Measurements from ENCODE around the gene ANKRD30A. TPM values are rescaled to one million over a fixed set of nuclear protein-coding genes. Genes with fewer than 3 reads are reported as not detected.
"Not testable (repeated sequence)": the region's sequence is repeated elsewhere in the genome, so short reads cannot be mapped to it uniquely, and the experiment has no call there.

Gene ANKRD30A
- total and polyA plus RNA-seq, 10 donors, result not detected

DNA sequence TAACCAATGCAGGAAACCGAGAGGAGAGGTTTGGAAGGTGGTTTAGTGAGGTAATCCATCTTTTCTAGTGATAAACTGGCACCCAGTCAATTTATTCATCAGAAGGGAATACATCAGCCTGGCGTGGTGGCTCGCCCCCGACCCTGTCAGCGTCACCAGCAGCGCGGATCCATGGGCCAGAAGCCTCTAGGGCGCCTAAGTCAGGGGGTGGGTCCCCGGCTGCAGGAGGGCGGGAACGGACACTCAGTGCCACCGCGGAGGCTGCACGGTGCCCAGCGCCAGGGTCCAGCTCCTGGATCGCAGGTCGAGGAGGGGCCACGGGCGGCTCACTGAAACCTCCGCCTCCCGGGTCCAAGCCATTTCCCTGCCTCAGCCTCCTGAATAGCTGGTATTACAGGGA is 866 bp upstream of the ANKRD30A start:
- Histone ChIP-seq H3K4me1 (no peaks in the 10 kb centered on the region), H3K27ac (no peak overlapping the region), H3K36me3 (no peaks in the 10 kb centered on the region), H3K27me3 (replicated peaks in 1 of 7) (no peaks in the 10 kb centered on the region), H3K4me3 (no peak overlapping the region), H3K9me3 (peaks cover 0 to 50% (median 26%) of the 10 kb centered on the region in 8 donors)
- no peak for TF ChIP-seq POLR2A (IDR thresholded peaks at IDR 0.05)
- TF ChIP-seq POLR2AphosphoS5 (IDR thresholded peaks at IDR 0.05), result no peak
- TF ChIP-seq, protein P1, sequence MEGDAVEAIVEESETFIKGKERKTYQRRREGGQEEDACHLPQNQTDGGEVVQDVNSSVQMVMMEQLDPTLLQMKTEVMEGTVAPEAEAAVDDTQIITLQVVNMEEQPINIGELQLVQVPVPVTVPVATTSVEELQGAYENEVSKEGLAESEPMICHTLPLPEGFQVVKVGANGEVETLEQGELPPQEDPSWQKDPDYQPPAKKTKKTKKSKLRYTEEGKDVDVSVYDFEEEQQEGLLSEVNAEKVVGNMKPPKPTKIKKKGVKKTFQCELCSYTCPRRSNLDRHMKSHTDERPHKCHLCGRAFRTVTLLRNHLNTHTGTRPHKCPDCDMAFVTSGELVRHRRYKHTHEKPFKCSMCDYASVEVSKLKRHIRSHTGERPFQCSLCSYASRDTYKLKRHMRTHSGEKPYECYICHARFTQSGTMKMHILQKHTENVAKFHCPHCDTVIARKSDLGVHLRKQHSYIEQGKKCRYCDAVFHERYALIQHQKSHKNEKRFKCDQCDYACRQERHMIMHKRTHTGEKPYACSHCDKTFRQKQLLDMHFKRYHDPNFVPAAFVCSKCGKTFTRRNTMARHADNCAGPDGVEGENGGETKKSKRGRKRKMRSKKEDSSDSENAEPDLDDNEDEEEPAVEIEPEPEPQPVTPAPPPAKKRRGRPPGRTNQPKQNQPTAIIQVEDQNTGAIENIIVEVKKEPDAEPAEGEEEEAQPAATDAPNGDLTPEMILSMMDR (IDR thresholded peaks at IDR 0.05 in 8 of 11, conservative IDR thresholded peaks at IDR 0.05 in 3 of 11), result no peak
- intact Hi-C loops (cut with DNase I; ENCODE audit: low total_unique reads), result no loop called here
- 88 to 95% (median 94%) methylated on average over 20 to 21 of the region's 21 CpGs for WGBS, 5 donors
- DNase-seq, result no peak

DNA sequence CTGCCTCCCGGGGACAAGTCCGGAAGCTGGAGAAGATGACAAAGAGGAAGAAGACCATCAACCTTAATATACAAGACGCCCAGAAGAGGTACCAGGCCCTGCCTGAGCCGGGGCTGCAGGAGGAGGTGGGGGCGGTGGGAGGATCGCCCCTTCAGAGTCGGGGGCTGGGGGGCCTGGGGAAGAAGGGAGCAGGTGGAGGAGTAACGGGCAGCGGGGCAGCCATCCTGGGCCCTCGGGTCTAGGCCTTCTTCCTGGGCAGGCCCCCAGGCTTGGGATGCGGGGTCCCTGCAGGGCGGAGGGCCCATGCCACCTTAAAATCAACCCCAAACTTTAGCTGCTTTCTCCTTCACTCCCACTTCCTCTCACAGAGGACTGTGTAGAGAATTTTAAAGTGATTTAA is 523 bp downstream of the ANKRD30A start:
- intact Hi-C loops (cut with DNase I; ENCODE audit: low total_unique reads), result no loop called here
- Histone ChIP-seq H3K27ac (no peak overlapping the region), H3K36me3 (no peaks in the 10 kb centered on the region), H3K27me3 (replicated peaks in 1 of 7) (no peaks in the 10 kb centered on the region), H3K4me3 (no peak overlapping the region), H3K4me1 (no peaks in the 10 kb centered on the region), H3K9me3 (peaks cover 0 to 47% (median 24%) of the 10 kb centered on the region in 8 donors)
- TF ChIP-seq POLR2A (IDR thresholded peaks at IDR 0.05) (no peak), POLR2AphosphoS5 (IDR thresholded peaks at IDR 0.05) (no peak)
- TF ChIP-seq, protein P1 (IDR thresholded peaks at IDR 0.05 in 8 of 11, conservative IDR thresholded peaks at IDR 0.05 in 3 of 11), result no peak
- no peak for DNase-seq
- 90 to 97% (median 92%) methylated on average over 12 of the region's 12 CpGs for WGBS, 5 donors

DNA sequence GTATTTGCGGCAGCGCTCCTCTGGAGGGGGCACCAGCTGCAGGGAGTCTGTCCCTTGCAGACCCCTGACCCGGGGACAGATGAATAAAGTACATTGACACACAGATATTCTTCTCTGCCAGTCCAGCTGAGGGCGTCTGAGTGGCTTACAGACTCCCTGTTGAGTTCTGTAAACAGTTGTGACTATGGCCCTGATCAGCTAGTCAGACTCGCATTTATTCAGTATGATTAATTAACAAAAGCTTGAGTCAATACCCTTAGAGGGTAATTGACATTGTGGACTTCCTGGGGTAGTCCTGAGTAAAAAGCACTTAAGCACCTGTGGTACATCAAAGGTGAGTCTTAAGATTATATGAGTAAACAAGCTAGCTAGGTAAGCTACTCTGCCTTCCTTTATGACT is 21.0 kb downstream of the ANKRD30A start:
- DNase-seq, result no peak
- TF ChIP-seq POLR2A (IDR thresholded peaks at IDR 0.05) (no peak), POLR2AphosphoS5 (IDR thresholded peaks at IDR 0.05) (no peak)
- TF ChIP-seq, protein P1 (IDR thresholded peaks at IDR 0.05 in 8 of 11, conservative IDR thresholded peaks at IDR 0.05 in 3 of 11), result no peak
- H3K4me3 ChIP-seq, result no peak overlapping the region
- WGBS, 5 donors, result 22 to 26% (median 24%) methylated on average over 5 of the region's 5 CpGs
- no peaks in the 10 kb centered on the region for H3K27me3 ChIP-seq (replicated peaks in 1 of 7)
- peaks cover 0 to 23% (median 10%) of the 10 kb centered on the region in 8 donors for H3K9me3 ChIP-seq
- no peaks in the 10 kb centered on the region for H3K36me3 ChIP-seq
- no peak overlapping the region for H3K27ac ChIP-seq
- intact Hi-C loops (cut with DNase I; ENCODE audit: low total_unique reads), result no loop called here
- no peaks in the 10 kb centered on the region for H3K4me1 ChIP-seq

DNA sequence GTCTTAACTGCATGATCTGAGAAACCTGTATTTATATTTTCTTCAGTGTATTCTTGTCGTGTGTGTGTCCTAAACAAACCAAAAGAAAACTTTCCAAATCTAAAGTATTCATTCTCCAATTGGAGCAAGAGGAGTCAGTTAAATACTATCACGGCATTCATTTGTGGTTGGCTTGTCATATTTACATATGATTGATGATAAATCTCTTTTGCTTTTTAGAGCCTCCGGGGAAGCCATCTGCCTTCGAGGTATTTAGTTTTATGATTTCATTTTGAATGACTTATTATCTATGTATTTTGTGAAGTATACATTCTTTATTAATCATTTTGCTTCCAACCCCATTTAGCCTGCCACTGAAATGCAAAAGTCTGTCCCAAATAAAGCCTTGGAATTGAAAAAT is 37.0 kb downstream of the ANKRD30A start:
- 71 to 80% (median 75%) methylated on average over 4 of the region's 4 CpGs for WGBS, 5 donors
- H3K27me3 ChIP-seq (replicated peaks in 1 of 7); H3K4me3 ChIP-seq; DNase-seq; H3K36me3 ChIP-seq; intact Hi-C loops (cut with DNase I; ENCODE audit: low total_unique reads); H3K27ac ChIP-seq; H3K4me1 ChIP-seq: not testable (repeated sequence)
- H3K9me3 ChIP-seq, result peaks cover 0 to 14% (median 0%) of the 10 kb centered on the region in 8 donors

DNA sequence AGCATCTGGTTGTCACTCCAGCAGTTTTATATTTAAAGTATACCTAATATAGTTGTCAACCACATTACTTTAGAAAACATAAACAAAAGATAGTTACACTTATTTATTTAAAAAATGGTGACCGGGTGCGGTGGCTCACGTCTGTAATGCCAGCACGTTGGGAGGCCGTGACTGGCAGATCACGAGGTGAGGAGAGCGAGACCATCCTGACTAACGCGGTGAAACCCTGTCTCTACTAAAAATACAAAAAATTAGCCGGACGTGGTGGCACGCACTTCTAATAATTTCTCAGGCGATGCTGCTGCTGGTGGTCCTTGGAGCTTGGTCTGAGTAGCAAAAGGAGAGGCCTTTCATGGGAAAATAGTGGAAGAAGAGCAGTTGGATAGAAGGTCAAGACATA is 46.5 kb downstream of the ANKRD30A start:
- H3K27me3 ChIP-seq (replicated peaks in 1 of 7); H3K36me3 ChIP-seq; H3K4me1 ChIP-seq; H3K27ac ChIP-seq; intact Hi-C loops (cut with DNase I; ENCODE audit: low total_unique reads); H3K4me3 ChIP-seq: not testable (repeated sequence)
- peak; percentile 71 for DNase-seq
- 73 to 91% (median 80%) methylated on average over 9 to 13 of the region's 13 CpGs for WGBS, 5 donors
- H3K9me3 ChIP-seq, result peaks cover 0 to 12% (median 0%) of the 10 kb centered on the region in 8 donors

DNA sequence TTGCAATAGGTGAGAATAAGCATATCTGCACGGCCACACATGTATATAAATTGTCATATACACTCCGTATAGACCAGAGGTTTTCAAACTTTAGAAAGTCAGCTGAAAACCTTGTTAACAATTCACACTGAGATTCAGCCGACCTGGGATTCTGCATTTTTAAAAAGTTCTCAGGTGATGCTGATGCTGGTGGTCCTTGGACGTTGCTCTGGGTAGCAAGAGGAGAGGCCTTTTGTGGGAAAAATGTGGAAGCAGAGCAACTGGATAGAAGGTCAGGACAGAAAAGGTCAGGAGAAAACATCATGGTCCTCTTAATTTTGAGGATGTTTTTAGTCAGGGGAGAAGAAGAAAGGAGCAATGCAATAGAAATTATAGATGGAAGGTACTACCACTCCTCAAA is 52.9 kb downstream of the ANKRD30A start:
- H3K27ac ChIP-seq; H3K36me3 ChIP-seq; H3K27me3 ChIP-seq (replicated peaks in 1 of 7); H3K9me3 ChIP-seq; H3K4me3 ChIP-seq; intact Hi-C loops (cut with DNase I; ENCODE audit: low total_unique reads); DNase-seq; H3K4me1 ChIP-seq: not testable (repeated sequence)
- 61 to 72% (median 70%) methylated on average over 4 of the region's 4 CpGs for WGBS, 5 donors

DNA sequence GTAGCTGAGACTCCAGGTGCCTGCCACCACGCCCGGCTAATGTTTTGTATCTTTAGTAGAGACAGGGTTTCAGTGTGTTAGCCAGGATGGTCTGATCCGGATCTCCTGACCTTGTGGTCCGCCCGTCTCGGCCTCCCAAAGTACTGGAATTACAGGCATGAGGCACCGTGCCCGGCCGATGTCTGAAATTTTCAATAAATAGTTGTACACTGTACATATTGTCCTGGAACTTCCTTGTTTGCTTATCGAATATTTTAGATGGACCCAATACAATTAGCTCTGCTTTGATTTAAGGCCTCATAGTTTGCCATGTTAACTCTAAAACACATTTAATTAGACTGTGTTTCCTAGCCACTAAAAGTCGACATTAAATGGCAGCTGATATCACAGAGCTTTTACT is 57.3 kb downstream of the ANKRD30A start:
- H3K4me1 ChIP-seq; H3K27ac ChIP-seq; intact Hi-C loops (cut with DNase I; ENCODE audit: low total_unique reads); H3K4me3 ChIP-seq; DNase-seq; H3K9me3 ChIP-seq; H3K27me3 ChIP-seq (replicated peaks in 1 of 7); H3K36me3 ChIP-seq: not testable (repeated sequence)
- WGBS, 5 donors, result 55 to 90% (median 85%) methylated on average over 1 to 6 of the region's 11 CpGs
